Measurements from ENCODE around the gene SIRPG. TPM values are rescaled to one million over a fixed set of nuclear protein-coding genes. Genes with fewer than 3 reads are reported as not detected.

Gene SIRPG
- polyA plus RNA-seq, 3 donors, result 0.15 to 0.52 (median 0.51) TPM

- Mint-ChIP-seq H3K27me3 (ENCODE audit: low read depth in 3 of 3) (no peaks in the 10 kb centered on the region), H3K9me3 (no peaks in the 10 kb centered on the region), H3K4me1 (peaks cover 92% of the 10 kb centered on the region), H3K27ac (peak within 1 kb of the TSS; percentile 92 to 98 (median 96)), H3K4me3 (peak within 1 kb of the TSS; percentile 85 to 94), H3K36me3 (peaks cover 12 to 22% of the 10 kb centered on the region in 2 donors)
- DNase-seq, result peak; percentile 75 to 84 (median 82)
- H4K20me1 ChIP-seq (ENCODE audit: insufficient read depth, low read length), result peaks cover 11% of the 10 kb centered on the region
- no peaks in the 10 kb centered on the region for H3K9me3 ChIP-seq (replicated peaks in 1 of 2; ENCODE audit: control insufficient read depth in 1 of 2, insufficient read depth in 1 of 2, low read length in 2 of 2)
- no peak for TF ChIP-seq CTCF (IDR thresholded peaks at IDR 0.05)
- peaks cover 82 to 100% of the 10 kb centered on the region in 2 donors for H3K4me1 ChIP-seq (ENCODE audit: control insufficient read depth in 1 of 2, insufficient read depth in 2 of 2, low read length in 2 of 2)
- peak within 1 kb of the TSS; percentile 87 to 91 for H3K27ac ChIP-seq (ENCODE audit: low read depth in 1 of 2, low read length in 2 of 2)
- H3K9ac ChIP-seq (ENCODE audit: insufficient read depth, low read length, poor library complexity, severe bottlenecking), result peak within 1 kb of the TSS; percentile 72
- H3K79me2 ChIP-seq (ENCODE audit: insufficient read depth, low read length), result peaks cover 54% of the 10 kb centered on the region
- WGBS (ENCODE audit: insufficient coverage), result 0% methylated on average over 5 of the region's 5 CpGs
- H3K4me3 ChIP-seq (replicated peaks in 1 of 3; ENCODE audit: low read depth in 2 of 3, low read length in 3 of 3), result peak within 1 kb of the TSS; percentile 43 to 80 (median 65)
- H3K4me2 ChIP-seq (replicated peaks; ENCODE audit: extremely low read depth, low read length, poor library complexity, severe bottlenecking), result peak within 1 kb of the TSS; percentile 90
- no peak within 1 kb of the TSS for H2AFZ ChIP-seq (ENCODE audit: insufficient read depth, low read depth, low read length, poor library complexity, severe bottlenecking)
- intact Hi-C loops (cut with micrococcal nuclease), result loop anchor here in 1 of 2 donors (5.0 kb wide), 1 partner anchor 53 kb away; no protein-coding TSS in a partner anchor
- H3K27me3 ChIP-seq (ENCODE audit: control insufficient read depth in 2 of 2, insufficient read depth in 2 of 2, low read length in 2 of 2), result no peaks in the 10 kb centered on the region
- peaks cover 0 to 6% of the 10 kb centered on the region in 2 donors for H3K36me3 ChIP-seq (replicated peaks in 1 of 2; ENCODE audit: control insufficient read depth in 1 of 2, insufficient read depth in 2 of 2, low read length in 2 of 2)
Measured at GRCh38 chr20:1619861-1620444, 37.6 kb downstream of the SIRPG start, which contains the start of gene SIRPB1. Gene SIRPB1, minus strand, starts transcription at chr20:1620009. Its CDS starts 65 bp downstream, at chr20:1619944.

- peaks cover 0 to 3% (median 0%) of the 10 kb centered on the region in 7 donors for H3K9me3 Mint-ChIP-seq
- peak overlapping the region; percentile 72 for H3K9ac ChIP-seq (ENCODE audit: insufficient read depth, low read length, poor library complexity, severe bottlenecking)
- H3K79me2 ChIP-seq (ENCODE audit: insufficient read depth, low read length), result peaks cover 63% of the 10 kb centered on the region
- no peaks in the 10 kb centered on the region for H3K27me3 Mint-ChIP-seq (ENCODE audit: low read depth in 3 of 3)
- peaks cover 19% of the 10 kb centered on the region for H4K20me1 ChIP-seq (ENCODE audit: insufficient read depth, low read length)
- peak overlapping the region; percentile 90 for H3K4me2 ChIP-seq (replicated peaks; ENCODE audit: extremely low read depth, low read length, poor library complexity, severe bottlenecking)
- no peak overlapping the region for H2AFZ ChIP-seq (ENCODE audit: insufficient read depth, low read depth, low read length, poor library complexity, severe bottlenecking)
- intact Hi-C loops (cut with micrococcal nuclease), result no loop called here
- H3K9me3 ChIP-seq (replicated peaks in 1 of 2; ENCODE audit: control insufficient read depth in 1 of 2, insufficient read depth in 1 of 2, low read length in 2 of 2), result no peaks in the 10 kb centered on the region
- TF ChIP-seq CTCF (IDR thresholded peaks at IDR 0.05), result no peak
- peaks cover 0 to 14% of the 10 kb centered on the region in 2 donors for H3K36me3 ChIP-seq (replicated peaks in 1 of 2; ENCODE audit: control insufficient read depth in 1 of 2, insufficient read depth in 2 of 2, low read length in 2 of 2)
- peak overlapping the region; percentile 92 to 98 (median 96) for H3K27ac Mint-ChIP-seq
- no peaks in the 10 kb centered on the region for H3K27me3 ChIP-seq (ENCODE audit: control insufficient read depth in 2 of 2, insufficient read depth in 2 of 2, low read length in 2 of 2)
- H3K36me3 Mint-ChIP-seq, result peaks cover 19 to 27% of the 10 kb centered on the region in 2 donors
- peak overlapping the region; percentile 85 to 94 for H3K4me3 Mint-ChIP-seq
- peaks cover 82 to 100% of the 10 kb centered on the region in 2 donors for H3K4me1 ChIP-seq (ENCODE audit: control insufficient read depth in 1 of 2, insufficient read depth in 2 of 2, low read length in 2 of 2)
- peaks cover 92% of the 10 kb centered on the region for H3K4me1 Mint-ChIP-seq
- H3K27ac ChIP-seq (ENCODE audit: low read depth in 1 of 2, low read length in 2 of 2), result peak overlapping the region; percentile 87 to 91
- peak; percentile 63 to 67 (median 64) for DNase-seq
- peak overlapping the region; percentile 43 to 80 (median 65) for H3K4me3 ChIP-seq (replicated peaks in 1 of 3; ENCODE audit: low read depth in 2 of 3, low read length in 3 of 3)
Measured at GRCh38 chr20:1618954-1619540, 38.5 kb downstream of the SIRPG start.
